ENCODE measurements around the gene PPP2R2C.

The PPP2R2C gene

DNA sequence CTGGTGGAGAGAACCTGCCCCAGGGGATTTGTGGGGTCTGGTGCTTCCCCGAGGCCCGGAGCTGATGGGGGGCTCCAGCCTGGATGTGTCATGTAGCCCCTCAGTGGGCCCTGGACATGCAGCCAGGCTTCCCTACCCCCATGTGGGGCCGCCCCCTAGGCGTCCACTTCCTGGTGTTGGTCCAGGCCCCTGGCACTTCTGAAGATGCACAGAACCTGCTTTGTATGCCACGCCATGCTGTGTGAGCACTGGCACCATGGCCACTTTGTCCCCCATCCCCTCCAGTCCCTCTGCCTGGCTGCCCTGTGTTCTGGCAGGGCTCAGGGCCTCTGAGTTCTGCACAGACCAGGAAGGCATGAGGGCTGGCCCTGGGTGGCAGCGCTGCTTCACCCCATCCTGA lies 173.6 kb downstream of the PPP2R2C start:
- DNase-seq, result no peak

- no peak for DNase-seq
These were observed 174.4 kb downstream of the PPP2R2C start for GRCh38 chr4:6298035-6298434.

GRCh38 chr4:6297266-6297815 lies 175.1 kb downstream of the PPP2R2C start:
- no peak for DNase-seq

- DNase-seq, result no peak
These were observed 176.4 kb downstream of the PPP2R2C start for GRCh38 chr4:6296026-6296425.

DNA sequence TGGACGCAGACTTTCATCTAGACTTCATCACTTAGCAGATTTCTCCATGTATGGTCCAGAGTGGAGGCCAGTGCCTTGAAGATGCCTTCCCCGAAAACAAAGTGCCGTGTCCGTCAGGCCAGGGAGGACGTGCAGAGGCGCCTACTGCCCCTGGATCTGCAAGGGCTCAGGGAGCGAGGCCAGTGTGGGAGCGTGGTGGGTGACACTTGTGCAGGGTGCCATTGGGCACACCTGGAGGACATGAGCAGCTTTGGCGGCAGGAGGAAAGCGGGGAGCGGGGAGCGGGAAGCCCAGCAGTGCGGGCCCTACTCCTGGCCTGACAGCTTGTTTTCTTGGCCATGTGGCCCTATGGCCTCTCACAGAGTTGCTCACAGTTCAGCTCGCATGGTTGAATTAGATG lies 176.9 kb downstream of the PPP2R2C start:
- DNase-seq, result no peak

- DNase-seq, result no peak
These were observed 177.6 kb downstream of the PPP2R2C start for GRCh38 chr4:6294705-6295421.

DNA sequence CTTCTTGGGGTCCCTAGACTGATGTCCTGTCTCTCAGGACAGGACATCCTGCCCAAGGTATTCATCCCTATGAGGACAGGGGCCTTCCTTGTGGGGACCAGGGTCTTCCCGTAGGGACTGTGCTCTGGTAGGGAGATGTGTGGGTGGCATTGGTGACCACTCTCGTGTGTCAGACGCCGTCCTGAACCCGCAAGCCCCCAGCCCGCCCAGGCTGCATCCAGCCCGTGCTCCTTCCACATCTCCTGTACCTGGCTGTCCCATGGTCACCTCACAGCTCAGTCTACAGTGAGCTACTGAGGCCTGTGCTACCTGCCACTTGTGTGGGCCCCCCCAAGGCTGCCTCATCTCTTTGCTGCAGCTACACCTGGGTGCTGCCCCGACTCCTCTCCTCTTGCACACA lies 178.8 kb downstream of the PPP2R2C start:
- DNase-seq, result no peak

GRCh38 chr4:6293097-6293445 lies 179.3 kb downstream of the PPP2R2C start:
- no peak for DNase-seq

- DNase-seq, result no peak
These were observed 179.9 kb downstream of the PPP2R2C start for GRCh38 chr4:6292376-6293096.

DNA sequence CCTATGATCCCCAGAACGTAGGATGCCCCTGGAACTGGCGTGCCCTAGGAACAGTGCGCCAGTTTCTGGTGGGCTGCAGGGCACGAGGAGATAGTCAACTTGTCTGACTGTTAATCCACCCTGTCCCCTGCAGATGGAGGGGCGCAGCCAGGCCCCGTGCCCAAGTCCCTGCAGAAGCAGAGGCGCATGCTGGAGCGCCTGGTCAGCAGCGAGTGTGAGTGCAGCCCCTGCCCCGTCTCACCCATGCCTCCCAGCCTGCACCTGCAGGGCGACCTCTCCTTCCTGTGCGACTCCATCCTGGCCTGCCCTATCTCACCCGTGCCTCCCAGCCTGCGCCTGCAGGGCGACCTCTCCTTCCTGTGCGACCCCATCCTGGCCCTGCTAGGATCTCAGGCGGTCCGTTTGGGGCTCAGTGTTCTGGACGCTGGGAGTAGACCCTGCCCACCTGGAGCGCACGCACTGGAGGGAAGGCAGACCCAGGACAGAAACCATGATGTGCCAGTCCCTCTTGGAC lies 180.6 kb downstream of the PPP2R2C start:
- DNase-seq, result no peak

DNA sequence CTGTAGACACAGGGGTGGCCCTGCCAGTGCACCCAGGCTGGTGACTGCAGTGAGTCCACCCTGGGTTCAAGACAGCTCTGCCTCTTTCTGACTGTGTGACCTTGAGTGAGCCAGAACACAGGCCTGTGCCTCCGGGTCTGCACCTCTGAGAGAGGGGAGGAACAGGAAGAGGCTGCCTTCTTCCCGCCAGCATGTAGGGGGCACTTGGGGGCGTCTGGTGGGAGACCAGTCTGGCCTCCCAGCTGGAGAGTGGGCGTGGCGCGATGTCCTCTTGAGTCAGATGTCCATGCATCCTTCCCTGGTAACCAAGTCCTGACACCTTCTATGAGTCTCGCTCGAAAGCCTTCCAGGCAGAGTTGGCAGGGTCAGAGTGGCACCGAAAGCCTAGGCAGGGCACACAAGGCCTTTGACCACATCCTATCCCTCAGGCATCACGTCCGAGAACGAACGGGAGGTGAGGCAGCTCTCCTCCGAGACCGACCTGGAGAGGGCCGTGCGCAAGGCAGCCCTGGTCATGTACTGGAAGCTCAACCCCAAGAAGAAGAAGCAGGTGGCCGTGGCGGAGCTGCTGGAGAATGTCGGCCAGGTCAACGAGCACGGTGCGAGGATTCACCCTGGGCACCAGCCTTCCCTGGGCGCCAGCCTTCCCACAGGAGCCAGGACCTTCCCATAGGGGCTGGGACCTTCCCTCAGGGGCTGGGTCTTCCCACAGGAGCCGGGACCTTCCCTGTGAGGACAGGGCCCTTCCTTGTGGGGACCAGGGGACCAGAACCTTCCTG lies 181.5 kb downstream of the PPP2R2C start:
- DNase-seq, result no peak

DNA sequence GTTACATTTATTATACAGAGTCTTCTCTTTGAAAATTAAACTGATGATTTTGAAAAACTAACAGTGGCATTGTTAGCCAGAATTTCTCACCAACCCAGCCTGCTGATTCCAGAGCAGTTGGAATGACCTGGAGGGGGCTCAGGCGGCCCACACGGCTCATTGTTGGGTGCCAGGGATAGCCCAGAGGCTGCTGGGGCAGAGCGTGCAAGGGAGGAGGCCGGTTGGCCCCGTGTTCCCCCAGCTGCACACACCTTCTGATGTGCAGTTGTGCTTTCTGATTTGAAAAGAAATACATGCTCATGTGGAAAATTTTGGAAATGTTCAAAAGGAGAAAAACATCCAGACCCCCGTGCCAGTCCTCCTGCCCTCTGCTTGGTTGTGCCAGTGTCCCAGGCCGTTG lies 182.2 kb downstream of the PPP2R2C start:
- DNase-seq, result no peak

- DNase-seq, result no peak
These were observed 183.5 kb downstream of the PPP2R2C start for GRCh38 chr4:6288871-6289270.

DNA sequence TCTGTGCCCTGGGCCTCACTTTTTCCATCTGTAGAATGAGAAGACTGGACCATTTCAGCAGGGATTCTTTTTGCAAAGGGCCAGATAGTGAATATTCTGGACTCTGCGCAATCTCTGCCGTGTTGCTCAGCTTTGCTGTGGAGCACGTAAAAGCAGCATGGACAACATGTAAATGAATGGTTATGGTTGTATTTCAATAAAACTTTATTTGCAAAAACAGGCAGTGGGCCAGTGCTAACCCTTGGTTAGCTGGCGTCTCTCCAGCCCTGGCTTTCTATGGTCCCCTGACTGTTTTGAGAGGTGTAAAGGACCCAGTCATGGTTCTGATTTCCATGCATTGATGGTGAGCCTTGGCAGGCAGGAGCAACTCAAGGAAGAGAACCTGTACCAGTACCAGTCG lies 184.1 kb downstream of the PPP2R2C start:
- no peak for DNase-seq

DNA sequence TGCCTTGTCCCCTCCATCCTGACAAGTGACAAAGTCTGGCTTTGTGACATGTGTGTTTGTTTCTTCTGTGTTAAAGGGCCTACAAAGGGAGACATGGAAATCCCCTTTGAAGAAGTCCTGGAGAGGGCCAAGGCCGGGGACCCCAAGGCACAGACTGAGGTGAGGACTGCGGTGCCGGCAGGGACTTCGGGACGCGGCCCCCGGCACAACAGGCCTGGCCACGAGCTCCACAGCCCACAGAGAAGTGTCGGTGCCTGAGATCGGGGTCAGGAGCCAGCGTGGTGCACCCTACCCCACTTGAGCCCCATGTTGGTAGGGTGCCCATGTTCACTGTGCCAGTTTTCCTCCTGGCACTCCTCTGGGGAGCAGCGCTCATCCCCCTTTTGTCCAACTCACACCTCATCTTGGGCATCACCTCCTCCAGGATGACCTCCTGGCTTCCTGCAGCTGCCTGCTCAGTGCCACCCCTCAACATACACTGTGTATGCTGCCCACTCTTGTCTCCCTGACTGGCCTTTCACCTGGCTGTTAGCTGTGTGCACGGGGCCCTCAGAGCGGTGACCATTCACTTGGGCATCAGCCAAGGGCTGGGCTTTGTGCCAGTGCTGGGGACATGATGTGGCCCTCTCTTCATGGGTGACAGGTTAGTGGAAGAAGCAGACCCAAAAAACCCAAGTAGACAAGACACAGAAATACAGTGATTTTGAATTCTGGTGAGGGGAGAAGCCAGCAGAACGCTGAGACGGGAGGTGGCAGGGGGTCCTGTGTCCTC lies 185.2 kb downstream of the PPP2R2C start:
- DNase-seq, result no peak

DNA sequence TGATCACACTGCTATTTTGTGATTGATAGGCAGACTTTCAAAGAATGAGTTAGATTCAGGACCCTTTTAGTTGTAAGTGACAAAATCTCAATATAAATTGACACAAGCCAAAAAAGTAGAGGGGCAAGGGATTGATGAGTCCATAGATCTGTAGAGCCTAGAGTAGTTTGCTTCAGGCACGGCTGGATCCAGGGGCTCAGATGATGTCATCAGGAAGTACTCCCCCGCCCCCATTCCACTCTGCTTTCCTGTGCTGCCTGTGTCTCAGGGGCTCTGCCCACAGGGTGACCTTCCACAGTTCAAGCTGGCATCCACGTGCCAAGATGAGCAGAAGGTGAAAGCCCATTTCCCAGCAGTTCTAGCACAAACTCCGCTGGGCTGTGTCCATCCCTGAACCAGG lies 189.1 kb downstream of the PPP2R2C start:
- no peak for DNase-seq

DNA sequence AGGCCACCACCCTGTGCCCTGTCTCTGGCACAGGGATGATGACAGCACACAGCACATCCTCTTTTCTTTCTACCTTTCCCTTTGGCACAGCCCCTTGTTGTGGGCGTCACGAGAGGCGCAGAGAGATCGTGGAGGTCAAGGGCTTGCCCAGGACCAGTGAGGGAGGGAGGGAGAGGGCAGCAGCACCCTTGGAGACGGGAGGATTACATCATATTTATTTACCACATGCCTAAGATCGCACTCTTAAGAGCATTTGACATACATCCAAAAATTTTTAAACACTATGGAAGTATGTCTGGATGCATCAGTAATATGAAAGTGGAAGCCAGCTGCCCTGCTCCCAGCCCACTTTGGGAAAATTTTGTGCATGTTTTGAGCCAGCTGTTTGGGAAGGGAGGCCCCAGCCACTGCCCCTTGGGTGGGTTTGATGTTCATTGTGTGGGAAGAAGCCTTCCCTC lies 190.1 kb downstream of the PPP2R2C start:
- no peak for DNase-seq

DNA sequence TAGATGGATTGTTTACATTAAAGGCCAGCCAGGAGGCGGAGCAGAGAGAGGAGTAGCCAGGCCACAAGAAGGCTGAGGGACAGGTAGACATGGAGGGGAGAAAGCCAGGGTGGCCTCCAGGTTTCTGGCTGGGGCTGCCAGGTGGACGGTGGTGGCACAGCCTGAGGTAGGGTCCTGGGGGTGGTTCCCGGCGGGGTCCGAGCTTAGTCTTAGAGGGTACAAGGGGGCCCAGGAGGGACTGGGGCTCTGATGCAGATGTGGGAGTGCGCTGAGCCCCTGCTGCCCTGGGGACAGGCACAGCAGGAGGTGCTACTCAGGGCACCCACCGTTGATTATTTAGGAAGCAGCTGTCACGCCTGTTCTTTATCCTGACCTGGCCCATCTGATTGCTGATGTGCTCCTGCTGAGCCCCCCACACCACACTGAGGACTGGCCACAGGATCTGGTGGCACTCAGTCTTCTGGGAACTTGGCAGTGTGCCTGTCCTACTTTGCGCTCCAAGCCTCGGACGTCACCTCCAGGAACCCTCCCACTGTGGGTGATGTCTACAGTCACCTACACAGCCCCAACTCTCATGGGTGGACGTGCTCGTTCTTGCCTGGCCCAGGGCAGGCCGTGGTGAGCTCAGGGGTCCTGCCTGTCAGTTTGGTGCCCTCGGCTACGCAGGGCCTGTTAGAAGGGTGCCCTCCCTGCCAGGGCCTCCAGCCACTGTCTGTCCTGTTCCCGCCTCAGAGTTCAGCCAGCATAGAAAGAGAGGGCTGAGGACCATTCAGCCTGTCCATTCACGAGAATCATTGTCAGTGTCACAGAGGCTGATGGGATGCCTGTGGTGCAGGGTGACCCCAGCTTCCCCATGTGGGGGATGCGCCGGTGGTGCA lies 190.7 kb downstream of the PPP2R2C start:
- no peak for DNase-seq

DNA sequence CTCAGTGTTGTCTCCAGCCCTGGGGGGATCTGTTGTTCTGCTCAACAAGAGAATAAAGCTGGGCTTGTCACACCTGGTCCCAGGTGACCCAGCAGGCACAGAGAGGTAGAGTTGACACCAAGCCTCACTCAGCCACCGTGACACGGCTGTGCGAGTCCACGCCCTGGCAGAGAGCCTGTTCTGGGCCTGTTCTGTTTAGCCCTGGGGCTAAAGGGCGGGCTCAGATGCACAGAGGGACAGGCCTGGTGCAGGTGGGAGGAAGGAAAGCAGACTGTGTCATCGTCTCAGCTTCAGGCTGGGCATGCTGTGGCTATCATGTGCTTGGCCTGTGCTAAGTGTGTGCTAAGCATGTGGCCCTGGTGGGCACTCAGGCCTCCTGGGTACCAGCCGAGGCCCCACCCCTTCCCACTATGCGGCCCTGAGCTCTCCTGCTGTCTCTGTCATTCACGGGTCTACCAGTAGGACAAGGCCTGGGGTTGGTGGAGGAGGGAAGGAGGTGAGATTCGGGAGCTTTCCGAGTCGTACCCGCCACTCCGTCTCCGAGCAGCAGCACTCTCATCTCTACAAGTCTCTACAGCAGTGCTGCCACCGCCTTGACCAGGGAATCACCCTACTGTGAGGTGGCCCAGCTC lies 191.9 kb downstream of the PPP2R2C start:
- no peak for DNase-seq

GRCh38 chr4:6279582-6280289 lies 192.7 kb downstream of the PPP2R2C start:
- no peak for DNase-seq

Data from CD4-positive, alpha-beta T cell treated with Interferon gamma for 1 hour (primary cell).